Left ventricle myocardium inferior (tissue), 1 donor: Measurements from ENCODE around the gene AFAP1L2. TPM values are rescaled to one million over a fixed set of nuclear protein-coding genes. Genes with fewer than 3 reads are reported as not detected.

Source experiments
- DNase-seq: peaks from one replicate; pipeline ENCODE4 v3.0.0-alpha.2; 2020
- H3K27ac ChIP-seq: fragments of 200-600 bp; replicated peaks from 2 replicates; pipeline ENCODE4 v1.8.0; 2021
- H3K27me3 ChIP-seq: fragments of 200-600 bp; 2 replicates; pipeline ENCODE4 v1.8.0; 2021; ENCODE audit warnings: low read depth
- H3K36me3 ChIP-seq: fragments of 200-600 bp; 2 replicates; pipeline ENCODE4 v1.8.0; 2021
- H3K4me1 ChIP-seq: fragments of 200-600 bp; 2 replicates; pipeline ENCODE4 v1.8.0; 2021
- H3K4me3 ChIP-seq: fragments of 200-600 bp; 2 replicates; pipeline ENCODE4 v1.8.0; 2021; ENCODE audit warnings: mild to moderate bottlenecking, moderate library complexity
- H3K9me3 ChIP-seq: fragments of 200-600 bp; replicated peaks from 2 replicates; pipeline ENCODE4 v1.8.0; 2021
- CTCF ChIP-seq: fragments of 200-600 bp; IDR thresholded peaks from 2 replicates; pipeline ENCODE4 v1.8.0; 2021; ENCODE audit warnings: antibody characterized with exemption, mild to moderate bottlenecking, borderline replicate concordance
- intact Hi-C: fragments of 100-400 bp; cut with micrococcal nuclease; formaldehyde crosslinking; loops from one replicate; pipeline ENCODE4 v1.11.0; 2022
- total RNA-seq: library from RNA; stranded (reverse); fragmentation: NEBNext Ultra II Directional; extraction: Animal tissue kit (Norgen Biotek cat#: 25700); gene quantifications from one replicate; pipeline ENCODE4 v1.2.1, GENCODE V29; 2021
- donor health status: DM: no; HTN: yes; CAD: no; lungs with severe emphysema.

The AFAP1L2 gene
- total RNA-seq, 1 donor from 2014 or later: 7.0 TPM

- no peak for DNase-seq
- Histone ChIP-seq H3K4me1 (peaks cover 39% of the 10 kb centered on the region), H3K27ac (no peak overlapping the region), H3K4me3 (no peak overlapping the region), H3K27me3 (peaks cover 19% of the 10 kb centered on the region), H3K36me3 (no peaks in the 10 kb centered on the region), H3K9me3 (no peaks in the 10 kb centered on the region)
- intact Hi-C loops: no loop called here
- TF ChIP-seq CTCF: no peak
Observed at GRCh38 chr10:114392112-114392835, 12.0 kb downstream of the AFAP1L2 start.

GRCh38 chr10:114391599-114391998 lies 12.7 kb downstream of the AFAP1L2 start:
- peaks cover 33% of the 10 kb centered on the region for H3K4me1 ChIP-seq
- no peaks in the 10 kb centered on the region for H3K36me3 ChIP-seq
- intact Hi-C loops: no loop called here
- TF ChIP-seq CTCF: no peak
- no peaks in the 10 kb centered on the region for H3K9me3 ChIP-seq
- no peak for DNase-seq
- H3K4me3 ChIP-seq: no peak overlapping the region
- peaks cover 19% of the 10 kb centered on the region for H3K27me3 ChIP-seq
- H3K27ac ChIP-seq: no peak overlapping the region

GRCh38 chr10:114389426-114389825 lies 14.9 kb downstream of the AFAP1L2 start:
- Histone ChIP-seq H3K27me3 (peaks cover 14% of the 10 kb centered on the region), H3K9me3 (no peaks in the 10 kb centered on the region), H3K27ac (no peak overlapping the region), H3K36me3 (no peaks in the 10 kb centered on the region), H3K4me3 (no peak overlapping the region), H3K4me1 (peaks cover 32% of the 10 kb centered on the region)
- no peak for TF ChIP-seq CTCF
- no peak for DNase-seq
- intact Hi-C loops: no loop called here

GRCh38 chr10:114388275-114388674 lies 16.0 kb downstream of the AFAP1L2 start:
- intact Hi-C loops: no loop called here
- no peak for DNase-seq
- H3K4me1 ChIP-seq: peaks cover 25% of the 10 kb centered on the region
- no peaks in the 10 kb centered on the region for H3K36me3 ChIP-seq
- no peak overlapping the region for H3K4me3 ChIP-seq
- no peak for TF ChIP-seq CTCF
- peaks cover 3% of the 10 kb centered on the region for H3K27me3 ChIP-seq
- H3K27ac ChIP-seq: no peak overlapping the region
- H3K9me3 ChIP-seq: no peaks in the 10 kb centered on the region

- no peak overlapping the region for H3K4me3 ChIP-seq
- no peak for TF ChIP-seq CTCF
- intact Hi-C loops: no loop called here
- H3K27ac ChIP-seq: no peak overlapping the region
- no peaks in the 10 kb centered on the region for H3K36me3 ChIP-seq
- DNase-seq: no peak
- no peaks in the 10 kb centered on the region for H3K27me3 ChIP-seq
- no peaks in the 10 kb centered on the region for H3K9me3 ChIP-seq
- H3K4me1 ChIP-seq: peaks cover 20% of the 10 kb centered on the region
Observed at GRCh38 chr10:114387784-114388183, 16.5 kb downstream of the AFAP1L2 start.
